Activated CD8-positive, alpha-beta memory T cell treated with anti-CD3 and anti-CD28 coated beads for 36 hours (primary cell): ENCODE measurements around the gene WNT1. TPM values are rescaled to one million over a fixed set of nuclear protein-coding genes. Genes with fewer than 3 reads are reported as not detected.

Experiments
- CTCF ChIA-PET: fragments of 350-600 bp; sonication (Branson Sonifier 250); formaldehyde crosslinking; loops from one replicate; lab custom pipeline; 2021; ENCODE audit warnings: antibody characterized with exemption; lab: Charles Lee
- POLR2A ChIA-PET: fragments of 350-600 bp; sonication (Branson Sonifier 250); formaldehyde crosslinking; loops from one replicate; lab custom pipeline; 2021; ENCODE audit warnings: antibody characterized with exemption; lab: Charles Lee
- total RNA-seq, 2 experiments: library from RNA; stranded (reverse); gene quantifications; one replicate each; pipeline ENCODE4 v1.2.3, GENCODE V29; 2021

WNT1 gene
- not detected for total RNA-seq

DNA sequence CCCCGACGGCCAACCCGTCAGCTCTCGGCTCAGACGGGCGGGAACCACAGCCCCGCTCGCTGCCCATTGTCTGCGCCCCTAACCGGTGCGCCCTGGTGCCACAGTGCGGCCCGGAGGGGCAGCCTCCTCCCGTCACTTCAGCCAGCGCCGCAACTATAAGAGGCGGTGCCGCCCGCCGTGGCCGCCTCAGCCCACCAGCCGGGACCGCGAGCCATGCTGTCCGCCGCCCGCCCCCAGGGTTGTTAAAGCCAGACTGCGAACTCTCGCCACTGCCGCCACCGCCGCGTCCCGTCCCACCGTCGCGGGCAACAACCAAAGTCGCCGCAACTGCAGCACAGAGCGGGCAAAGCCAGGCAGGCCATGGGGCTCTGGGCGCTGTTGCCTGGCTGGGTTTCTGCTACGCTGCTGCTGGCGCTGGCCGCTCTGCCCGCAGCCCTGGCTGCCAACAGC lies at the start of gene WNT1:
Gene WNT1, plus strand, starts transcription at position 32 of the 450 bp plus-strand sequence. Its CDS starts 329 bp downstream, at position 361.
- ChIA-PET POLR2A (interaction anchor here (0.6 kb wide), 1 partner anchor 56 kb away, joined by 3 read pairs; no protein-coding TSS in a partner anchor), CTCF (interaction anchor here (0.7 to 5.6 kb wide), 27 partner anchors 10 to 153 kb away, joined by 3 to 61 read pairs (median 5); partner anchors contain the start of genes ARF3, DDN, FKBP11 and PRKAG1)

DNA sequence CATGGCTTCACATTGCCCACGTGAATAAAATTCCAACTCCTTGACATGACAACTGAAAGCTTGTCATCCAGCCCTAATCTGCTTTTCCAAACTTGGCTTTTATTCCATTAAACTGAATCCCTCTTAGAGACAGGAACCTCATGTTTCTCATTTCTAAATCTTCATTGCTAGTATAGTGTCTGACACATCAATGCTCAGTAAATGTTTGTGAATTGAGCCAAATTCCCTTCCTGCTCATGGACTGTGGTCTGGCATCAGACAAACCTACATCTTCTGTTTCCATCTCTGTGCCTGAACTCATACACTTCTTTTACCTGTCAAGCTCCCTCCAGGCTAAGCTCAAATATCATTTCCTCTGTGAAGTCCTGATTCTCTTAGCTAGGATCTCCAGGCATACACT lies 48.6 kb upstream of the WNT1 start:
- POLR2A ChIA-PET: no interaction called here
- CTCF ChIA-PET: interaction anchor here (1.0 to 1.9 kb wide), 3 partner anchors 39 to 72 kb away, joined by 3 to 6 read pairs (median 3); partner anchors contain the start of gene WNT1

DNA sequence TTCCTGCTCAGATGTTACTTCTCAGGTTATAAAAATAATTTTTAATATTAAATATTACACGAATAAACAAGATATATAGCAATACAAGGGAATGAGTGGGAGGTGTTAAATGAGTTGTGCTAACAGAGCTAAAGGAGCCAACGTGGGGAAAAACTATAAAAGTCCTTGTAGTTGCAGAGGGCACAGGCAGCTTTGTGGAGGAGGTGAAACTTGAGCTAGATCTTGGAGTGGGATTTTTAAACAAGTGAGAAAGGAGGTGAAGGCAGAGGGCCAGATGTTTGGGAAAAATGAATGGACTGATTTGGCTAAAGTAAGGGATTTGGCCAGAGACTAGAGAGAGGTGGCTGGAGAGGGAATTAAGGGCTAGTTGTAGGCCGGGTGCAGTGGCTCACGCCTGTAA lies 47.6 kb upstream of the WNT1 start:
- POLR2A ChIA-PET: interaction anchor here (0.7 kb wide), 1 partner anchor 57 kb away, joined by 3 read pairs; no protein-coding TSS in a partner anchor
- CTCF ChIA-PET: interaction anchor here (1.0 to 1.9 kb wide), 2 partner anchors 40 to 47 kb away, joined by 3 to 6 read pairs; partner anchors contain the start of gene WNT1

DNA sequence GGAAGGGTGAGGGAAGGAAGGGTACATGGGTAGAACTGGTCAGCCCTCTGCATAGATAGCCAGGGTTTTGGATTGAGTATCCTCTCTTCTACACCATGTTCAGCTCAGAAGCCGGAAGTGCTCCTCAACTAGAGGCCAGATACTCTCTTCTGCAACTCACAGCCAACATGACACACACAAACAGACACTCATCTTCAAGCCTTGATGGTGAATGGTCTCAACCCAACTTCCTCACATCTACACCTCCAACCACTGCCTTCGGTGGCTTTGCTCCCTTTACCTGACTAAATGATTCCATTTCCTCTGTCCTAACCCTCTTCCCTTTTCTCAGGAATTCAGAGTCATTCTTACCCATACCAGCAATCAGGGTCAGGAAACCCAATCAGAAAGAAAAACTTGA lies 45.2 kb upstream of the WNT1 start:
- CTCF ChIA-PET: interaction anchor here (1.2 to 5.0 kb wide), 3 partner anchors 29 to 81 kb away, joined by 3 to 42 read pairs (median 6); partner anchors contain the start of gene DDX23
- POLR2A ChIA-PET: interaction anchor here (0.6 kb wide), 1 partner anchor 26 kb away, joined by 4 read pairs; no protein-coding TSS in a partner anchor

DNA sequence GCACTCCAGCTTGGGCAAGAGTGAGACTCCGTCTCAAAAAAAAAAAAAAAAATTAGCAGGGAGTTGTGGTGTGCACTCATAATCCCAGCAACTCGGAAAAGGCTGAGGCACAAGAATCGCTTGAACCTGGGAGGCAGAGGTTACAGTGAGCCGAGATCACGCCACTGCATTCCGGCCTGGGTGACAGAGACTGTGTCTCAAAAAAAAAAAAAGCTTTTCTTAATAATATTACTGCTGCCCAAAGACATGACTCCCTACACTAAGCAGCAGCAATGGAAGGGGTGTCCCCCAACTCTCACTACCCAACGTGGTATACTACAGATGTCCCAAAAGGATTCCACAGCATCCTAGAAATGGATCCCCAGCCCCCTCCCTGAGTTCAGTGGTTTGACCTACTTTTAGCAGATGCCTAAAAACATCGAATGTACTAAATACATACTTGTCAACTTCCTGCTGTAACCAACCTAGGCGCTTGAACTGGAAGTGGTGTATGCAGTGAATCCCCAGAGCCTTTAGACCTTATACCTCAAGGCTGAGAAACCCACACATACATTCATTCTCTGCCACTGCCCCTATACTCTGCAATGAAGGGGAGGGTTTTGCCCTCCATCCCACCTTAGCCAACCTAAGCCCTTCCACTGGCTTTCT lies 44.3 kb upstream of the WNT1 start:
- ChIA-PET CTCF (interaction anchor here (0.7 to 5.0 kb wide), 8 partner anchors 9 to 86 kb away, joined by 3 to 42 read pairs (median 5); partner anchors contain the start of genes DDX23, FKBP11 and WNT1), POLR2A (interaction anchor here (0.6 to 0.9 kb wide), 3 partner anchors 9 to 69 kb away, joined by 4 to 8 read pairs (median 6); partner anchors contain the start of gene FKBP11)

DNA sequence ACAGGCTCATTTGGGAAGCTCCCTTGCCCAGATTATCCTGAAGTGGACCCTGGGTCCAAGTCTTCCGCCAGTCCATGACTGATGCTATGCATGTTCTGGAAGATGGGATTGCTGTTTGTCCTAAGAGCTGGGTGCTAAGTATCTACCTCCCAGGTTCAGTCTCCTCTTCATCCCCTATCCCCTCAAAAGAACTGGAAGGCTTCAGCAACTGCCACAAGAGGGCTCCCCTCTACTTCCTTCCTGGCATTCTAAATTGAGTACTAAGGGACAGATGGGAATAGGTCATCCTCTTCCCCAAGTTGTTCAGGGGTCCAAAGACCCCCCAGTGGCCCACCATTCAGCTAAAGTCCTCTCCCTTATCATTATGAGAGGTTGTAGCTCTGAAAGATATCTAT lies 43.8 kb upstream of the WNT1 start:
- POLR2A ChIA-PET: interaction anchor here (0.7 to 0.9 kb wide), 2 partner anchors 9 to 69 kb away, joined by 6 to 8 read pairs; partner anchors contain the start of gene FKBP11
- CTCF ChIA-PET: interaction anchor here (0.7 to 5.0 kb wide), 8 partner anchors 9 to 86 kb away, joined by 3 to 42 read pairs (median 5); partner anchors contain the start of genes DDX23, FKBP11 and WNT1

DNA sequence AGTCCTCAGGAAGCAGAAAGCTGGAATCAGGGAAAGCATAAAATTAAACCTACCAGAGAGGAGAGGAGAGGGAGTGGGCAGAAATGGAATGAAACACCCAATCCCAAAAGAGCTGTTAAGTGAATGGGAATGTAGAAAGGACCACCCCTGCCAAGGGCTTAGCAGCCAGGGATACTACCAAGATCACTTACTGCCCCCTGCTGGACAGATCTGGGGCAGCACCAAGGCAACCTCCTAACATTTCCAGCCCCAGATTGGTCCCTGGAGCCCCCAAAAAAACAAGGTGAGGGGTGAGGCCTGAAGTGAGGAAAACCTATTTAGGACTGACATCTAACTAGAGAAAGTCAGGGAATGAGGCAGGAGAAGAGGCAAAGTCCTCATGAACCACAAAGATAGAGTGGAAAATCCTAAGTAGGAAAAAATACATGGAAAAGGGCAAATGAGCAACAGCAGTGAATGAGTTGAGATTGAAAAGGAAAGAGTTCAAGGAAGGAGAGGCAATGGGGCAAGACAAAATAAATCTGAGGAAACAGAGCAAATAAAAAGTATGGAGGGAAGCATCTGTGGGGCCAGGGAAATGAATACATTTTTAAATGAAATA lies 41.6 kb upstream of the WNT1 start:
- ChIA-PET POLR2A (no interaction called here), CTCF (interaction anchor here (0.8 to 5.0 kb wide), 15 partner anchors 8 to 127 kb away, joined by 3 to 42 read pairs (median 5); partner anchors contain the start of genes ARF3, DDX23, FKBP11 and WNT1)

DNA sequence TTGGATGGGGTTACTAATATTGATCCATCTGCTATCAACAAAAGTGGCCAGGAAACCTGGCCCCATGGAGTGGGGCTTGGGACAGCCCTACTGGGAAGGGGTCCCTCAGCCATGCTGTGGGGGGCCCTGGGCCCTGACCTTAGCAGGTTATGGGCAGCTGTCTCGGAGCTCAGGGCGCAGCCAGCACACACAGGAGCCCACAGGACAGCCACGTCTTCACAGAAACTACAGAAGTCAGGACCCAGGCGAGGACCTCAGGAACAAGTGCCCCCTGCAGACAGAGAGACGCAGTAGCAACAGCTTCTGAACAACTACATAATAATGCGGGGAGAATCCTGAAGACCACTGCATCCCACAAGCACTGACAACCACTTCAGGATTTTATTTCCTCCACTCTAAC lies 41.0 kb upstream of the WNT1 start:
- ChIA-PET POLR2A (no interaction called here), CTCF (interaction anchor here (0.6 to 1.9 kb wide), 4 partner anchors 12 to 122 kb away, joined by 3 to 5 read pairs (median 4); partner anchors contain the start of gene FKBP11)

DNA sequence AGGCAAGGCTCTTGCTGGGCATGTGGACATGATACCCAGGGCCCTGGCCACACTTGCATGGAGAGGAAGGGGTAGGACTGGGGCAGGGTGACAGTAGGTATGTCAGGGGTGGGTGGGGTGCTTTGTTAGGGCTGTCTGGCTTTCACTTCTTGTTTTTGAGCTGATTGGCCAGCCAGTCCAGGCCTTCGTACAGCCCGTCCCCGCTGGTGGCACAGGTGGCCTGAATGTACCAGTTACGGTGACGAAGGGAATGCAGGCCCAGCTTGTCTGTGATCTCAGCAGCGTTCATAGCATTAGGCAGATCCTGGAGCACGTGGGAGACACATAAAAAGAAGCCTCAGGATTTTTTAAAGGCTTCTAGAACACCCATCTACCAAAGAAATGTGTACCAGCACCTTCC lies 39.3 kb upstream of the WNT1 start:
- ChIA-PET CTCF (interaction anchor here (1.2 to 1.8 kb wide), 3 partner anchors 48 to 124 kb away, joined by 3 to 6 read pairs (median 4); no protein-coding TSS in a partner anchor), POLR2A (interaction anchor here (0.6 kb wide), 1 partner anchor 85 kb away, joined by 3 read pairs; no protein-coding TSS in a partner anchor)

DNA sequence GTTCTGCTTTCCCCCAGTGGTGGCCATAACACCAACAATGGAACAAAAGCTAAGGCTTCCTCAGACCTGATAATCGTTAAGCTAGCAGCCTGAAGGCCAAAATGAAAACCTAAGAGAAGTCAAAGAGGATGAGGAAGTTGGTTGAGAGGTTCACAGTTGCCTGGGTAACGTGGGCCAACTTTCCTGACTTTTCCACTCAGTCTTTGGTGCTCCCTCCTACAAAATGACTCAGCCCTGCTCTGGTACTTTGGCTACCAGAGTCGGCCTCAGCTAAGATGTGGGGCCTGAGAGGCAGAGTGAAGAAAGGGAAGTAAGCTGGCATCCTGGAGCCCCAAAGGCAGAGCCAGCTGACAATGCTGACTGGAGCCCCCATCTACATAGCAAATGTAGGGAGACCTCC lies 37.9 kb upstream of the WNT1 start:
- POLR2A ChIA-PET: interaction anchor here (0.7 kb wide), 1 partner anchor 190 kb away, joined by 5 read pairs; no protein-coding TSS in a partner anchor
- CTCF ChIA-PET: interaction anchor here (1.1 to 1.7 kb wide), 4 partner anchors 8 to 87 kb away, joined by 3 to 6 read pairs (median 4); no protein-coding TSS in a partner anchor

DNA sequence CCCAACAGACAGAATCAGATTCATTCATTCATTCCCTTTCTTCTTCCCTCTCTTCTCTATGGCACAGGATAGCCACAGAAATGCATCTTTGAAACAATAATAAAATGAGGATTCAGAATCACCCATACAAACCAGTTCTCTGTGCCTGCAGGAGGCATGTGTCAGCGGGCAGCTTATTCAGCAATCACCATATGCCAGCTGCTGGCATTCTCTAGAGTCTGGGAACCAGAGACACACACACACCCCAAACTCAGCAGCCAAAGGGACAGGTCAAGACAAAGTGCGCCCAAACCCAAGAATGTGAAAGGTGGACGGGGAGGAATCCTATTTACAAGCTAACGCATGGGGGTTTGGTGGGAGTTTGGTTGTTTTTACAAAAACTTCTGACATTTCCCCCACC lies 34.9 kb upstream of the WNT1 start:
- ChIA-PET CTCF (interaction anchor here (0.6 to 1.3 kb wide), 3 partner anchors 9 to 487 kb away, joined by 3 read pairs; no protein-coding TSS in a partner anchor), POLR2A (no interaction called here)

DNA sequence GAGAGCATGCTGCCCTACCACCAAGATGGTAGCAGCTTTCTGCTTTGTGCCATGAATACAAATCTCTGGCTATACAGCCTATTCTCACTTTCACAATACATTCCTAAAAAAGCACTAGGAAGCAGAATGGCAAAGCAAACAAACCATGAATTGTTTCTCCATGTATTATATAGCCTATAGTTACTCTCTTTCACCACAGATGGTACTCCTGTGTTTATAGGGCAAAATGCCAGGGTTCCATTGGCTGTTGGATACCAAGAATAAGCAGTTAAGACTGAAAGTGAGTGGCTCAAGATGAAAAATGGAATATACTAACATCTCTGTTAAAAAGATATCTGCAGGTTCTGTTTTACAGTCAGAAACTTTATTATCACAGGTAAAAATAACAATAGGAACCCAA lies 31.9 kb upstream of the WNT1 start:
- POLR2A ChIA-PET: no interaction called here
- CTCF ChIA-PET: interaction anchor here (1.2 to 1.8 kb wide), 2 partner anchors 32 to 49 kb away, joined by 3 to 4 read pairs; partner anchors contain the start of gene WNT1

DNA sequence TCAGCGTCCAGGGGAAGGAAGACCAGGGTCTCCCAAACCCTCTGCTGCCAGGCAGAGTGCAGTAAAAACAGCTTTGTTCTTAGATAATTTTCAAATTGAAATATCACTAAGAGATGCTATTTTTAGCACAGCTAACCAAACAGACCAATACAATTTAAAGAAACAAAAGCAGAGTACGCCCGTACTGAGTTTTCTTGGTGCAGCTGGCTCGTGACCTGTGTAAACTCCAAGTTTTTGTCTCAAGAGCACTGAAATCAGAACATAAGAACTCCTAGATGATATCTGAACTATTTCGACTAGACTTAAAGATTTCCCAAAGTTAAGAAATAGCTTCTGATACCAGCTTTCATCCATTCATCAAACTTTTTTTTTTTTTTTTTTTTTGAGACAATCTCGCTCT lies 31.2 kb upstream of the WNT1 start:
- POLR2A ChIA-PET: no interaction called here

DNA sequence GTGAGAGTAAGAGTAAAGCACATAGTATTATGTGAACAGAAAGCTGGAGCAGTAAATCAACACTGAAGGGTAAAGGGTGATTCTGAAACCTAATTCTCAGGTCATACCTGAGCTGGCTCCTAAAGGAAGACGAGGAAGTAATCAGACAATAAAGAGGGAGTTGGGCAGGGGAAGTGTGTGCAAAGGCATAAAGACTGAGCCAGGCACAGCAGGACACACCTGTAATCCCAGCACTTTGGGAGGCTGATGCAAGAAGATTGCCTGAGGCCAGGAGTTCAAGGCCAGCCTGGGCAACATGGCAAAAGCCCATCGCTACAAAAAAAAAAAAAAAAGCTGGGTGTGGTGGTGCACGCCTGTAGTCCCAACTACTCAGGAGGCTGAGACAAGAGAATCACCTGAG lies 30.4 kb upstream of the WNT1 start:
- ChIA-PET POLR2A (no interaction called here), CTCF (interaction anchor here (1.2 to 1.8 kb wide), 2 partner anchors 10 to 19 kb away, joined by 3 read pairs; partner anchors contain the start of gene ARF3)

More for the DNA sequence above, 31.2 kb upstream of the WNT1 start:
- CTCF ChIA-PET: interaction anchor here (0.6 to 1.8 kb wide), 5 partner anchors 10 to 49 kb away, joined by 3 to 5 read pairs (median 3); partner anchors contain the start of genes ARF3 and WNT1

DNA sequence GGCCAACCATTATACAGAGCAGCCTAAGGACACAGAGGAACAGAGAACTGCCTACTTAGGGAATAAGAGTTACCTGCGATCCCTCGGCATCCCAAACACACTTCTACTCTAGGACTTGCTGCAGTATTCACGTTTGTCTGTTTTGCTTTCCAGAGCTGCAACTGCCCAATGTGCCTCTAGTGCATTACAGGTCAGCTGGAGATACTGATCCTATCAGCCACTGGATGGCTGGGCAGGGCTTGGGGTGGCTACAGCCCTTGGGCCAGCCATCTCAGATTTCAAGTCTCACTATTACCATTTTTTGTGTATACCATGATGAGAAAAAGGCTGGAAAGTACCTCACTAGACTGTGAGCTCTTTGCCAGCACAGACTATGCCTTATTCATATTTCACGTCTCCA lies 25.4 kb upstream of the WNT1 start:
- POLR2A ChIA-PET: no interaction called here
- CTCF ChIA-PET: interaction anchor here (0.8 to 1.8 kb wide), 7 partner anchors 9 to 138 kb away, joined by 3 to 5 read pairs (median 3); partner anchors contain the start of gene FKBP11

DNA sequence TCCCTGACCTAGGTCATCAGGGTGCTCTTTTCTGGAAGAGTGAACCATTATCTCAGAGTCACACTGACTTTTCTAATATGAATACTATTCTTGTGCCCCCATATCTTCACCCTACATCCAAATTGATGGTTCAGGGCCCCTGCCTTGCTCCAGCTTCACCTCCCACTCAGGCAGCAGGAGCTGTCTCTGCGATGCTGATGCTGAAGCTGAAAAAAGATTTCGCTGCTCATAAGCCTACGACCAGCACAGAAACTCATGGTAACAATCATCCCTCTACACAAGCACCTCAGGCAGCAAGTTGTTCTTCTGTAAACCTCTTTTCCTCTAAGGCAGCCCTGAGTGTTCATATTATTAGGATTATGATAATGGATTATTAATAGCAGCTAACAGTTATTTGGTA lies 24.1 kb upstream of the WNT1 start:
- CTCF ChIA-PET: interaction anchor here (1.6 to 1.8 kb wide), 2 partner anchors 29 to 34 kb away, joined by 4 to 5 read pairs; partner anchors contain the start of gene FKBP11
- POLR2A ChIA-PET: no interaction called here

DNA sequence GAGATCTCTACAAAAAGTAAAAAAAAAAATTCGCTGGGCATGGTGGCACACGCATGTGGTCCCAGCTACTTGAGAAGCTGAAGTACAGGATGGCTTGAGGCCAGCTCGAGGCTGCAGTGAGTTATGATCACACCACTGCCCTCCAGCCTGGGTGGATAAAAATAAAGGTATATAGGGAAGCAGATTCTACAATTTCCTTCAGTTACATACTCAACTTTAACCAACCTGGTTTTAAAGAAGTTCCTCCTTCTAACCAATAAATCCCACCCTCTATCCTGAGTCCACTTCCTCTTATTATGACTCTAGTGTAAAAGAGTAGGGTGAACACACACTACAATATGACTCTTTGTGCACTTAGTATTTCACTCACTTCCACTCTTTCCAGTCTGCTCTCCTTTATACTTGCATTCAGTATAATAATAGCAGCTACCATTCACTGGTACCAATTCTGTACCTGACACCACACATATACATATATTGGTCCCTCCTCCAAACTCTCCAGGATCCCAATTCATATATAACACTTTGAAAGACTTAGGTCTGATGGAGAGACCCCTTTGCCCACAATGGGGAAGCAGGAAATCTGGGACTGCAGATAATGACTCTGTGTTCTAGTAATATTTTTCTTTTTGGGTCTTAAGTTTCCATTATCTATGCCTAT lies 23.2 kb upstream of the WNT1 start:
- ChIA-PET POLR2A (interaction anchor here (1.3 kb wide), 1 partner anchor 15 kb away, joined by 5 read pairs; no protein-coding TSS in a partner anchor), CTCF (interaction anchor here (1.1 to 1.5 kb wide), 3 partner anchors 18 to 42 kb away, joined by 3 read pairs; no protein-coding TSS in a partner anchor)
